ENCODE results near the gene TAL1. TPM values are rescaled to one million over a fixed set of nuclear protein-coding genes. Genes with fewer than 3 reads are reported as not detected.

The TAL1 gene
- total RNA-seq, 1 experiment from 2014 or later = not detected

DNA sequence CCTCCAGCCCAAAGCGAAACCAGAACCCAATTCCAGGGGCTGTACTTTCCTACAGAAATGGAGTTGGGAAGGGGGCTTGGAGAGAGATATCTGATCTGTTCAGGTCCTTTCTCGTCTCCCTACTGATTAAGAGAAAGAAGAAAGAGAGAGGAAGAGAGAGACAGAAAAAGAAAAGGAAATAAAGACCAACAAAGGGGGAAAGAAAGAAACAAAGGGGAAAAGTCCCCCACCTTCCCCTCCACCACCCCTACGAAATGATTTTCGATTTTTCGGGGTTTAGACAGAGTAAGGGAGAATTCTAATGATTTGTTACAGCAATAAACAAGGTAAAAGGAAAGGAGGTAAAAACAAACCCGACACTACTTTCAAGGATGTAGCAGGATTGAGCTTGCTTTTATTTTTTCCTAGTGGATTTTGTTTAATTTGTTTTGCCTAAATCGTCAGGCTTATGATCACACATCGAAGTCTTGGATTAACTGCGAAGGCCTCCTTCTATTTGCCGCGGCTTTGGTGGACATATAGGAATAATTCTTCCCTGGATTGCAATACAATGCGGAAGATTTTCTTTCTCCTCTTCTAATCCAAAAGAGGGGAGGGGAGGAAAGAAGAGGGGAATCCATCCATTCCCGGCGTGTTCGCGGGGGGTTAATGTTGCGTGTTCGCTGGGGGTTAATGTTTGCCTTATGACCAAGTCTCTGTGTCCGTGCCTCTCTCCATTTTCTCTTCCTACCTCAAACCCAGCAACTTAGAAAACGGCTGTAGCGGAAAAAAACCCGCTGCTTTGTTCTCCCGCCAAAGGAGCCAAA lies 1.9 kb downstream of the TAL1 start:
- DNase-seq (ENCODE audit: low spot score) = no peak

- no peak for DNase-seq (ENCODE audit: low spot score)
Observed at GRCh38 chr1:47229031-47229885, 2.8 kb downstream of the TAL1 start.

GRCh38 chr1:47228644-47229030 lies 3.4 kb downstream of the TAL1 start:
- no peak for DNase-seq (ENCODE audit: low spot score)

GRCh38 chr1:47227341-47228232 lies 4.4 kb downstream of the TAL1 start:
- DNase-seq (ENCODE audit: low spot score) = no peak

DNA sequence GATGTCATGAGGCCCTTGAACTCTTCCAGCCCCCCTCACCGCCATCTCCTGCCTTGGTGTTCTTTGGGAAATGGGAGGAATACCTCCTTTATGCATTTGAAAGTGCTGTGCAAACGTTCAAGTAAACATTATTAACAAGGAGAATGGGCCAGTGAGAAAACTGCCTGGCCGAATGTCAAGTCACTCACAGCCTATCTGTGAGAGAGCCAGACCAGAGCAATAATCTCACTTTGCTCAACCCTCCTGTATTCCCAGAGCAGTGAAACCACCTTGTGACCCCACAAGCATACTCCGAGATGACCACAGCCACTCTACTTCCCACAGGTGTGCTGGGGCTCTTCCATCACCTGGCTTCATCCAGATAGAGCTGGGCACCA lies 5.2 kb downstream of the TAL1 start:
- no peak for DNase-seq (ENCODE audit: low spot score)

- DNase-seq (ENCODE audit: low spot score) = no peak
Observed at GRCh38 chr1:47226121-47226838, 5.7 kb downstream of the TAL1 start.

- no peak for DNase-seq (ENCODE audit: low spot score)
Observed at GRCh38 chr1:47225430-47226100, 6.5 kb downstream of the TAL1 start.

- no peak for DNase-seq (ENCODE audit: low spot score)
Observed at GRCh38 chr1:47224676-47225399, 7.2 kb downstream of the TAL1 start.

DNA sequence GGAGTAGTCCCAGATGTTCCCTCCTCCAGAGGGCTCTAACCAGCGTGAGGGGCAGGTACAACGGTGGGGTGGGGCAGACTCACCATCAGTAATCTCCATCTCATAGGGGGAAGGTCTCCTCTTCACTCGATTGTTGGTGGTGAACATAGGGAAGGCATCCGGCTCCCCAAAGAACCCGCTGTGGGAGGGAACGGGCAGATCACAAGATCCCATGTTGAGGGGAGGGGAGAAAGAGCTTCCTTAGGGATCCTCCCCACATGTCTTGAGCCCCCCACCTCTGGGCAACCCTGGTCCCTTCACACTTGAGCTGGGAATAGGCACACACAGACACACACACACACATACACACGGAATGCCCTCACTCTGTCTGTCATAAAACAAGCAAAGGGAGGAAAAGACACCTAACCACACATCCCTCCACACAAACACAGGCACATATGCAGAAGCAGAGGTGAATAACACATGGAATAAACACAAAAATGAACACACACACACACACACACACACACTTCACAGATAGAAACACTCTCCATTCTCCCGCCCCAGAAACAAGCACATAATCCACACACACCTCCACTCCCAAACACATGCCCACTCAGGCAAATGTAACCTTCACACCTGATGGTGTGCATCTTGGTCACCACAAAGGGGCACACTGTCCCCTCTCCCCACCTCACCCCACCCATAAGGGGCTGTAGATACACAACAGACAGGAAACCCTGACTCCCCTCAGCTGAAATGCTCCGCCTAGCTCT lies 7.9 kb downstream of the TAL1 start:
- no peak for DNase-seq (ENCODE audit: low spot score)

DNA sequence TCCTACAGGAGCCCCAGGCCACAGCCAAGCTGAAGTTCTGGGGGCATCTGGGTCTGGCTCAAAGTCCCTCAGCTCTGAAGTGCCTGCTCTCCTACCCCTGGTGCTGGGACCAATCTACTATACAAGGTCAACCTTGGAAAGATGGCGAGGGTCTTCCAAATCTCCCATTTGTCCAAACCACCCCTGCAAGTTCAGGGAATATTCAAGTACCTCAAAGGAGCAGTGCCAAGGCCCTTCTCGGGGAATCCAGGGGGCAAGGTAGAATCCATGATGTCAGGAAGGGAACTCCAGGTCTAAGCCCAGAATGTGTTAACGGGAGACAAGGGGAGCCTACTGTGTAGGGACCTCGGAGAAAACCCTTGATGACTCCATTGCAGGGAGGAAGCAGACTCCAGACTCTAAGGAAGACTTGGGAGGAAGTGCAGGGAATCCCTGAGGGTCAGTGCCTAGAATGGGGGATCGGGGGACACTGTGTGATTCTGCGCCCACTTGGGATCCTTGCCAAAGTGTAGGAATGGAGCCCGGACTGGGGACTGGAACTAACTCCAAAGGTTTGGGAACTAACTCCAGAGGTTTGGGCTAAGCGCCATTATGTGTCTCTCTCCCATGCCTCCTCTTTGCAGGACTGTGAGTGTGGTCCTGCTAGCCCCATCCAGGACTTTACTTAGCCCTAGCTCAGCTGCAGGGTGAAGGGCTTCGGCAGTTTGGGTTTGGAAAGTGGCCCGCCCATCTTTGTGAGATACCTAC lies 8.7 kb downstream of the TAL1 start:
- DNase-seq (ENCODE audit: low spot score) = no peak

DNA sequence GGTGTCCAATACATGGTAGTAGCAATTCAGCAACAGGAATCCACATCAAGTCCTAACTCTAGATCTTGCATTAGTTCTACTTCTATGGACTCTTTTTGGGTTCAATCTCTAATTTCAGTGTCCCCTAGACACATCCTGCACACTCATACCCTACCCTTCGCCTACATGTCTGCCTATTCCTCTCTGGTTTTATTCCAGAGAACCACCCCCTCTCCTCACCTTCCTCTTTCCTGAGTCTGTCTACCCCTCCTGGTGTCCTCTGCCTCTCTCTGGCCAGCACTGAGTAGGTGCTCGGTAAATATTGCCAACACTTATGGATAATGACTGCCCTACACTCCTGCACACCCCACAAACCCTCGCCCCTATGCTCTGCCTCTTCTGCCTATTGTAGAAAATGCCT lies 9.5 kb downstream of the TAL1 start:
- no peak for DNase-seq (ENCODE audit: low spot score)

GRCh38 chr1:47219590-47220220 lies 12.3 kb downstream of the TAL1 start:
- DNase-seq (ENCODE audit: low spot score) = no peak

DNA sequence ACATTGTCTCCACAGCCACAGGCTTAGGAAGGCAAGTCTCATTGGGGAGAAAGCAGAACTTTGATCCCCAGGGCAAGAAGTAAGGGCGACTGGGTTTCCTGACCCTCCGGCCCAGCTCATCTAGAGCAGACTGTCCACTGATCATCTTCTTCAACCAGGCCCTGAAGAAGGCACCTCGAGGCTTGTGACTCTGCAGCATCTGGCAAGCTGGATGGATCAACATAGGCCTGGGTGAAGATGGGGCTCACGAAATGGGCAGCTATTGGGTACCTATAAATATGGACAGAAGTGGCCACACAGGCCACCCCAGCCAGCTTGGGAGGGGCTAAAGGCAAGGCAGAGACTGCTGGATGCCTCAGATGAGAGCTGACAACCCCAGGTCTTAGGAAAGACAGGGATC lies 13.0 kb downstream of the TAL1 start:
- DNase-seq (ENCODE audit: low spot score) = no peak

DNA sequence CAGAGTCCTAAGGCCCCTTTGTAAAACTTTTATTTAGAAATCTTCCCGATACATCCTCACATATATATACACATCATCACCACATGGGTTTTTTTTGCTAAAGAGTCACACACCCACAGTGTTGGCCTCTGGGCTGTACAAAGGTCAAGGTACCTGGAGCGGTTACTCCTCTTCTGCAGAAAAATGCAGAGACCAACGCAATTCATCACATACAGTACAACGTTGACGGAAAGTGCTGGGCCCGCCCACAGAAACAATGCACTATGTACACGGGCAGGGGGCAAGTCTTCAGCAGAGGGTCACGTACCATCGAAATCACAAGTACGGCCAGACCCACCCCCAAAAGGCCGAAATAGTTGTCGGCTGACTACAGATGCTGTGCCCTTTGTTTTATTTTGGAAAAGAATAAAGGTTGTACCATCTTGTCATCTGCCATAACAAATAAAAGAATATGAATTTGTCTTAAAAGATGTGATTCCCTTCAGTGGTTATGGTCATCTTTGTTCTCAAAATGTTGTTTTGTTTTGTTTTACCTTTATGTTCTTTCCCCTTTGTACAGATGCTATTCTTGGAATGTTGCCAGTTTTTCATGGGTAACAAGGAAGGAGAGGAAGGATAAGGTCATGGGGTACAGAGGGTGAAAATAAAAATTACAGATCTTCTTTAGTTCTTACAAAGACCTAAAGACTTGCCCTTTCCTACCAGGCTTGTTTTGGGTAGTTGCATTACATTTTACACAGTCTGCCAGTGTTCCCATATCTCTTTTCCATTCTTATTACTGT lies 15.6 kb downstream of the TAL1 start:
- no peak for DNase-seq (ENCODE audit: low spot score)

DNA sequence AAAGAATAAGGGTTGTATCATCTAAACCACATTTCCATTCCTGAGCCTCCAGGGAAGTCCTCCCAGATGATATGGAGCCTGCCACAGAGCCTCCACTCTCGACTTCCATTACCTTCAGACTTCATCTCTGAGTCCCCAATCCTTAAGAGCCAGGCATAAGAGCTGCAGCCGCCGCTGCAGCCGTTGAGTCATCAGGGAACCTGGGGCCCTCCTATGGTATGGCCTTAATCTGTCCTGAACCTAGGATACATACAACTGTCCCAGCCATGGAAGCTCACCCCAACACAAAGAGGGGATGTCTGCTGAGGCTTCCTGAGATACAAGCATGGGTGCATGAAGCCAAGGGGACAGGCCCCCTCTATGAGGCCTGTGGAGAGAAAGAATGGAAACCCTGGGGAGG lies 16.3 kb downstream of the TAL1 start:
- no peak for DNase-seq (ENCODE audit: low spot score)

DNA sequence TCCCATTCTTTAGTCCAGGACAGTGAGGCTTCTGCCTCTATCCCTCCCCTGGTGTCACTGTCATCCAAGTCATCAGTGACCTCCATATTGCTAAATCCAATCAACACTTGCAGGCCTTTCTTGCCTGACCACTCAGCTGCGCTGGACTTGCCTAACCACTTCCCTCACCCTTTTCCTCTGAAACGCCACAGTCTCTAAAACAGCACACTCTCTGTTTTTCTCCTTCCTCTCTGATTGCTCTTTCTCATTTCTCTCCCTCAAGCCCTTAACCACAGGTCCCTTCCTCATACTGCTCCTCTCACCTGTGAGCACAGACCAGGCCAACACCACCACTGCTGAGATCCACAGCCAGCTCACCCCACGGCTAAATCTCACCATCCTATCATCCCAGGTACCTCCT lies 17.5 kb downstream of the TAL1 start:
- no peak for DNase-seq (ENCODE audit: low spot score)
